SK-N-MC (cell line): ENCODE results near the gene IL11.

Source experiments
- DNase-seq: peaks from one replicate; pipeline ENCODE4 v3.0.0-alpha.2; 2011; ENCODE audit warnings: low read depth, low spot score
- H3K27ac ChIP-seq: fragments of 200-600 bp; sonication (generic); 2 replicates; pipeline ENCODE4 v1.5.1; 2016; ENCODE audit warnings: mixed run types
- H3K36me3 ChIP-seq: fragments of 200-600 bp; sonication (generic); 2 replicates; pipeline ENCODE4 v1.6.1; 2017; ENCODE audit warnings: antibody characterized with exemption, low read length, mixed read lengths; ENCODE audit not compliant: insufficient read depth
- H3K4me3 ChIP-seq: fragments of 200-600 bp; sonication (generic); 2 replicates; pipeline ENCODE4 v1.5.1; 2016
- H3K9ac ChIP-seq: fragments of 200-600 bp; sonication (generic); 2 replicates; pipeline ENCODE4 v1.8.0; 2017; ENCODE audit warnings: mixed run types, mixed read lengths; ENCODE audit not compliant: insufficient read length
- H3K9me3 ChIP-seq: fragments of 200-600 bp; sonication (generic); 2 replicates; pipeline ENCODE4 v1.6.1; 2017; ENCODE audit warnings: low read depth, mild to moderate bottlenecking, antibody characterized with exemption, low read length, moderate library complexity, mixed read lengths
- EZH2 ChIP-seq: fragments of 200-600 bp; sonication (generic); IDR thresholded peaks from one replicate; pipeline ENCODE4 v1.6.1; 2017; ENCODE audit warnings: antibody characterized with exemption
- FOXP2 ChIP-seq: optimal IDR thresholded peaks from 2 replicates; pipeline ENCODE3; 2011; ENCODE audit warnings: mild to moderate bottlenecking, moderate library complexity; ENCODE audit not compliant: insufficient read depth; ENCODE audit errors: extremely low read length, control extremely low read depth
- POLR2AphosphoS5 ChIP-seq: IDR thresholded peaks from 2 replicates; pipeline ENCODE4 v1.6.1; 2012; ENCODE audit warnings: mild to moderate bottlenecking, low read depth, low read length, borderline replicate concordance

IL11 gene

GRCh38 chr19:55360902-55361301 lies 9.4 kb downstream of the IL11 start:
- no peaks in the 10 kb centered on the region for H3K36me3 ChIP-seq
- H3K9me3 ChIP-seq, result no peaks in the 10 kb centered on the region
- no peak overlapping the region for H3K9ac ChIP-seq
- no peak for DNase-seq
- no peak overlapping the region for H3K4me3 ChIP-seq
- TF ChIP-seq EZH2 (no peak), FOXP2 (no peak), POLR2AphosphoS5 (no peak)
- H3K27ac ChIP-seq, result no peak overlapping the region

GRCh38 chr19:55358943-55359908 lies 11.0 kb downstream of the IL11 start:
- Histone ChIP-seq H3K27ac (no peak overlapping the region), H3K36me3 (no peaks in the 10 kb centered on the region), H3K9ac (no peak overlapping the region), H3K4me3 (no peak overlapping the region), H3K9me3 (no peaks in the 10 kb centered on the region)
- TF ChIP-seq FOXP2 (no peak), EZH2 (no peak), POLR2AphosphoS5 (no peak)
- no peak for DNase-seq

- Histone ChIP-seq H3K4me3 (no peak overlapping the region), H3K9me3 (no peaks in the 10 kb centered on the region), H3K36me3 (no peaks in the 10 kb centered on the region), H3K9ac (no peak overlapping the region), H3K27ac (no peak overlapping the region)
- DNase-seq, result no peak
- TF ChIP-seq FOXP2 (no peak), POLR2AphosphoS5 (no peak), EZH2 (no peak)
These were observed 11.8 kb downstream of the IL11 start for GRCh38 chr19:55358493-55358892.

DNA sequence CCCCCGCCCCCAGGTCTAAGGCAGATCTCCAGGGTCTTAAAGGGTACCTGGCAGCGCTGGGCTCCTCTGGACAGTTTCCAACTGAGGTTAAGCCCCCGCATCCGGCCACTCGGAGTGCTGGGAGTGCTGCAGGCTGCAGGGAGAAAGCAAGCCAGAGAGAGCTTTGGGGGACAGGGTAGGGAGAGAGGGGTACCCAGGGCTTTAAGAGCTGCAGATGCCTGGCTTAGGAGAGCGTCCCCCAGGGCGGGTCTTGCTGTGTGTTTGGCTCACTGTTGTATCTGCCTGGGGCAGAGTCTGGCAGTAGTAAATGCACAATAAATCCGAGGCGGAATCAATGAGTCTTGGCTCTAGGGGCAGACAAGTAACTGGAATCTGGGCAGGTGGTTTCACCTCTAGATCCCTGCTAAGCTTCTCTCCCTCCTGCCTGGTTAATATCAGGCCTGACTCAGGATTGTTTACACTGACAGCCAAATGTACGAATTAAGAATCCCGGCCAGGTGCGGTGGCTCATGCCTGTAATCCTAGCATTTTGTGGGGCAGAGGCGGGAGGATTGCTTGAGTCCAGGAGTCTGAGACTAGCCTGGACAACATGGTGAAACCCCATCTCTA lies 14.9 kb downstream of the IL11 start:
- Histone ChIP-seq H3K9ac (no peak overlapping the region), H3K4me3 (no peak overlapping the region), H3K27ac (no peak overlapping the region), H3K36me3 (no peaks in the 10 kb centered on the region), H3K9me3 (no peaks in the 10 kb centered on the region)
- no peak for DNase-seq
- TF ChIP-seq EZH2, result no peak
- no peak for TF ChIP-seq FOXP2
- TF ChIP-seq POLR2AphosphoS5, result no peak

- no peak for DNase-seq
- H3K36me3 ChIP-seq, result no peaks in the 10 kb centered on the region
- H3K9ac ChIP-seq, result peak within 1 kb of the TSS; percentile 26
- no peaks in the 10 kb centered on the region for H3K9me3 ChIP-seq
- H3K27ac ChIP-seq, result no peak within 1 kb of the TSS
- TF ChIP-seq POLR2AphosphoS5 (no peak), EZH2 (no peak), FOXP2 (no peak)
- peak within 1 kb of the TSS; percentile 82 for H3K4me3 ChIP-seq
These were observed 15.5 kb downstream of the IL11 start, which contains the start of gene COX6B2 for GRCh38 chr19:55354698-55355212. TSS of gene COX6B2 (minus strand) at chr19:55354719. CDS start at chr19:55354521, 198 bp downstream.

GRCh38 chr19:55353803-55354697 lies 16.2 kb downstream of the IL11 start:
- no peaks in the 10 kb centered on the region for H3K9me3 ChIP-seq
- H3K36me3 ChIP-seq, result no peaks in the 10 kb centered on the region
- DNase-seq, result no peak
- no peak overlapping the region for H3K27ac ChIP-seq
- no peak for TF ChIP-seq FOXP2
- no peak for TF ChIP-seq EZH2
- no peak for TF ChIP-seq POLR2AphosphoS5
- peak overlapping the region; percentile 26 for H3K9ac ChIP-seq
- H3K4me3 ChIP-seq, result peak overlapping the region; percentile 82

DNA sequence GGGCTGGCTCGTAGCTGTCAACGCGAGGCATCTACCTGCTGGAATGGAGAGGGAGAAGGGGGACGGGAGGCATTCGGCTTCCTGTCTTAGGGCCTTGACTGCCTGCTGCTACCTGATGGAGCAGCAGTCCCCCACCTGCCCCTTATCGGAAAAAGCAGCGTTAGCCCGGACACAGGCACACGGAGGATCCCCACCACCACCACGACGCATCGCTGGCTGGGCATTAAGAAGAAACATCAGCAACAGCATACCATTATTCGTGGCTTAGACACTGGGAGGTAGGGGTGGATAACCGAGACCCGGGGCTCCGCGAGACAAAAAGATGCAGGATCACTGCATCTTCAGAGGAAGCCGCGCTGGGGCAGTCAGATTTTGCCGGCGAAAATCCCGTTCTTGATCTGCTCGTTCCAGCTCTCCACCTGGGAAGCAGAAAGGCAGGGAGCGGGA lies 16.9 kb downstream of the IL11 start:
- peak overlapping the region; percentile 82 for H3K4me3 ChIP-seq

More for the DNA sequence above, 16.9 kb downstream of the IL11 start:
- Histone ChIP-seq H3K9ac (peak overlapping the region; percentile 26), H3K9me3 (no peaks in the 10 kb centered on the region), H3K27ac (no peak overlapping the region), H3K36me3 (no peaks in the 10 kb centered on the region)
- TF ChIP-seq EZH2 (no peak), POLR2AphosphoS5 (no peak), FOXP2 (no peak)
- no peak for DNase-seq
